Endothelial cell of umbilical vein (primary cell): ENCODE results near the gene HOXB7. TPM values are rescaled to one million over a fixed set of nuclear protein-coding genes. Genes with fewer than 3 reads are reported as not detected.

Source experiments
- BruUV-seq: library from RNA; stranded (reverse); fragments of 400-500 nt; replicated peaks from 2 replicates; lab custom pipeline; 2021; lab: Mats Ljungman, UMichigan
- CTCF ChIA-PET: fragments of 300-600, 350-600 bp; sonication (Branson Sonifier 250); formaldehyde crosslinking; loops from one replicate; lab custom pipeline; 2021; ENCODE audit warnings: antibody characterized with exemption, inconsistent platforms; lab: Charles Lee
- POLR2A ChIA-PET: fragments of 300-600, 350-600 bp; sonication (Branson Sonifier 250); formaldehyde crosslinking; loops from one replicate; lab custom pipeline; 2021; ENCODE audit warnings: antibody characterized with exemption, inconsistent platforms; lab: Charles Lee
- DNase-seq: peaks from one replicate; pipeline ENCODE4 v3.0.0-alpha.2; 2011; ENCODE audit warnings: low read depth, low spot score
- FAIRE-seq: peaks from 2 replicates; lab custom pipeline; 2011; peaks lifted over from hg19 to GRCh38; lab: Jason Lieb, UNC
- H2AFZ ChIP-seq: 2 replicates; pipeline ENCODE4 v1.6.0; 2012; ENCODE audit warnings: low read depth, low read length, control low read depth, inconsistent platforms
- H3K27ac ChIP-seq: 2 replicates; pipeline ENCODE4 v1.5.1; 2011; ENCODE audit warnings: low read depth, mild to moderate bottlenecking, control low read depth, low read length, moderate library complexity; ENCODE audit not compliant: insufficient read depth
- H3K27me3 ChIP-seq, 2 experiments: 2 replicates each; pipeline versions ENCODE4 v1.6.0 to v1.6.1; 2011; ENCODE audit warnings: low read length in 2 of 2, mixed read lengths in 1 of 2; ENCODE audit not compliant: control insufficient read depth in 2 of 2, insufficient read depth in 2 of 2
- H3K36me3 ChIP-seq, 2 experiments: 2 replicates in 1 of 2; 3 replicates in 1 of 2; pipeline ENCODE4 v1.5.1; 2011; ENCODE audit warnings: low read length in 2 of 2, mild to moderate bottlenecking in 1 of 2, moderate library complexity in 1 of 2; ENCODE audit not compliant: control insufficient read depth in 2 of 2, insufficient read depth in 2 of 2; ENCODE audit errors: extremely low read depth in 1 of 2
- H3K4me1 ChIP-seq: 3 replicates; pipeline ENCODE4 v1.5.1; 2011; ENCODE audit warnings: mild to moderate bottlenecking, low read length; ENCODE audit not compliant: control insufficient read depth, insufficient read depth; ENCODE audit errors: extremely low read depth
- H3K4me2 ChIP-seq: 2 replicates; pipeline ENCODE4 v1.6.1; 2011; ENCODE audit warnings: low read length, control low read depth, mixed read lengths; ENCODE audit not compliant: insufficient read depth
- H3K4me3 ChIP-seq, 3 experiments: fragments of 200-600 bp in 1 of 3; sonication (generic), shearing (Covaris generic) in 1 of 3; replicated peaks in 1 of 3; 2 replicates each; pipeline ENCODE4 v1.5.1; 2011 to 2016; ENCODE audit warnings: control low read depth in 3 of 3, low read length in 3 of 3, mild to moderate bottlenecking in 2 of 3, inconsistent platforms in 1 of 3, low read depth in 1 of 3, moderate library complexity in 1 of 3; ENCODE audit not compliant: insufficient read depth in 1 of 3
- H3K79me2 ChIP-seq: 2 replicates; pipeline ENCODE4 v1.6.0; 2012; ENCODE audit warnings: low read length, inconsistent platforms; ENCODE audit not compliant: control insufficient read depth, insufficient read depth
- H3K9ac ChIP-seq: replicated peaks from 2 replicates; pipeline ENCODE3; 2011; ENCODE audit warnings: low read length, control low read depth; ENCODE audit not compliant: insufficient read depth; ENCODE audit errors: extremely low read depth
- H3K9me1 ChIP-seq: replicated peaks from 3 replicates; pipeline ENCODE4 v1.6.0; 2011; ENCODE audit warnings: mild to moderate bottlenecking, low read length; ENCODE audit not compliant: control insufficient read depth, insufficient read depth; ENCODE audit errors: extremely low read depth
- H3K9me3 ChIP-seq: replicated peaks from 2 replicates; pipeline ENCODE4 v1.5.1; 2012; ENCODE audit warnings: low read length, inconsistent platforms; ENCODE audit not compliant: control insufficient read depth, insufficient read depth
- H4K20me1 ChIP-seq: replicated peaks from 2 replicates; pipeline ENCODE3; 2011; ENCODE audit warnings: mild to moderate bottlenecking, low read length; ENCODE audit not compliant: control insufficient read depth, insufficient read depth; ENCODE audit errors: extremely low read depth
- CTCF ChIP-seq, 2 donors: IDR thresholded peaks; 1 replicate in 1 of 2; 2 replicates in 1 of 2; pipeline ENCODE4 v1.5.1; 2011; ENCODE audit warnings: low read length in 2 of 2, mild to moderate bottlenecking in 2 of 2, moderate library complexity in 2 of 2, control low read depth in 1 of 2, inconsistent platforms in 1 of 2, low read depth in 1 of 2; ENCODE audit not compliant: insufficient read depth in 1 of 2; ENCODE audit errors: extremely low read depth in 1 of 2
- EZH2 ChIP-seq: IDR thresholded peaks from 2 replicates; pipeline ENCODE4 v1.6.1; 2012; ENCODE audit warnings: borderline replicate concordance, low read depth, mild to moderate bottlenecking, moderate library complexity, low read length, inconsistent platforms; ENCODE audit not compliant: severe bottlenecking
- FOS ChIP-seq: IDR thresholded peaks from 2 replicates; pipeline ENCODE4 v1.6.1; 2011; ENCODE audit warnings: mild to moderate bottlenecking, low read length, moderate library complexity, borderline replicate concordance; ENCODE audit not compliant: insufficient read depth
- GATA2 ChIP-seq: IDR thresholded peaks from 2 replicates; pipeline ENCODE4 v1.7.0; 2011; ENCODE audit warnings: low read depth, mild to moderate bottlenecking, moderate library complexity, mixed read lengths, low read length; ENCODE audit not compliant: insufficient read length, insufficient read depth
- MAX ChIP-seq: IDR thresholded peaks from 2 replicates; pipeline ENCODE4 v1.6.1; 2011; ENCODE audit not compliant: insufficient read depth, insufficient read length
- MYC ChIP-seq: IDR thresholded peaks from one replicate; pipeline ENCODE4 v1.6.1; 2011; ENCODE audit warnings: mild to moderate bottlenecking, low read depth, low read length
- POLR2A ChIP-seq: IDR thresholded peaks from 2 replicates; pipeline ENCODE4 v1.6.1; 2012; ENCODE audit warnings: low read depth, mild to moderate bottlenecking, control low read depth, low read length
- dilution Hi-C: fragments of 300-500 bp; cut with MboI; formaldehyde crosslinking; loops from one replicate; pipeline ENCODE4 v1.15.0; 2019; ENCODE audit warnings: low sequenced_read_pairs; ENCODE audit not compliant: extremely low pct_ligation_motif_present
- intact Hi-C: fragments of 100-400 bp; cut with micrococcal nuclease; formaldehyde crosslinking; loops from one replicate; pipeline ENCODE4 v1.10.0; 2022
- polyA plus RNA-seq, 4 experiments: library from polyadenylated mRNA; depleted of rRNA in 3 of 4; stranded (reverse) in 3 of 4; unstranded in 1 of 4; fragments of >200 nt; gene quantifications; 2 replicates each; pipeline versions ENCODE4 v1.2.1 to v1.2.3, GENCODE V29; 2011 to 2012; ENCODE audit warnings: missing spikeins in 1 of 4
- total RNA-seq: library from RNA; stranded (reverse); gene quantifications from 2 replicates; pipeline ENCODE4 v1.2.3, GENCODE V29; 2021

HOXB7 gene
- total and polyA plus RNA-seq, 2 donors (not counting 3 experiments of a cell fraction or from before 2014, with no cell fraction given), result 23.5 to 24.5 TPM

GRCh38 chr17:48599354-48599753 is 11.5 kb downstream of the HOXB7 start:
- peaks cover 3% of the 10 kb centered on the region in 2 experiments for H3K36me3 ChIP-seq
- DNase-seq, result no peak
- no peak for FAIRE-seq
- intact Hi-C loops (no loop called here), dilution Hi-C loops (no loop called here)
- BruUV-seq, result no TSS peak
- H3K9ac ChIP-seq, result no peak overlapping the region
- no peaks in the 10 kb centered on the region for H4K20me1 ChIP-seq
- no peaks in the 10 kb centered on the region for H3K9me1 ChIP-seq
- TF ChIP-seq POLR2A (no peak), GATA2 (no peak), EZH2 (no peak), MAX (no peak), CTCF (IDR thresholded peaks at IDR 0.05; ENCODE audit: extremely low read depth in 1 of 2, insufficient read depth in 1 of 2, low read depth in 1 of 2, low read length in 2 of 2) (no peak), MYC (no peak), FOS (no peak)
- no peak overlapping the region for H3K27ac ChIP-seq
- H3K79me2 ChIP-seq, result peaks cover 88% of the 10 kb centered on the region
- no peaks in the 10 kb centered on the region for H3K27me3 ChIP-seq
- H3K4me2 ChIP-seq, result no peak overlapping the region
- H2AFZ ChIP-seq, result no peak overlapping the region
- H3K4me3 ChIP-seq, result no peak overlapping the region
- CTCF ChIA-PET, result interaction anchor here (1.6 to 1.8 kb wide), 2 partner anchors 11 to 14 kb away, joined by 5 read pairs; no protein-coding TSS in a partner anchor
- H3K9me3 ChIP-seq, result no peaks in the 10 kb centered on the region
- H3K4me1 ChIP-seq, result peaks cover 32% of the 10 kb centered on the region
- POLR2A ChIA-PET, result no interaction called here
